Erythroblast (primary cell): Measurements from ENCODE around the gene NYAP2.

Experiments
- GATA1 ChIP-seq: IDR thresholded peaks from 2 replicates; pipeline ENCODE4 v1.6.1; 2011; ENCODE audit warnings: low read depth, mild to moderate bottlenecking, control low read depth, low read length, moderate library complexity
- POLR2A ChIP-seq: IDR thresholded peaks from 2 replicates; pipeline ENCODE4 v1.6.1; 2011; ENCODE audit warnings: mild to moderate bottlenecking, low read length

DNA sequence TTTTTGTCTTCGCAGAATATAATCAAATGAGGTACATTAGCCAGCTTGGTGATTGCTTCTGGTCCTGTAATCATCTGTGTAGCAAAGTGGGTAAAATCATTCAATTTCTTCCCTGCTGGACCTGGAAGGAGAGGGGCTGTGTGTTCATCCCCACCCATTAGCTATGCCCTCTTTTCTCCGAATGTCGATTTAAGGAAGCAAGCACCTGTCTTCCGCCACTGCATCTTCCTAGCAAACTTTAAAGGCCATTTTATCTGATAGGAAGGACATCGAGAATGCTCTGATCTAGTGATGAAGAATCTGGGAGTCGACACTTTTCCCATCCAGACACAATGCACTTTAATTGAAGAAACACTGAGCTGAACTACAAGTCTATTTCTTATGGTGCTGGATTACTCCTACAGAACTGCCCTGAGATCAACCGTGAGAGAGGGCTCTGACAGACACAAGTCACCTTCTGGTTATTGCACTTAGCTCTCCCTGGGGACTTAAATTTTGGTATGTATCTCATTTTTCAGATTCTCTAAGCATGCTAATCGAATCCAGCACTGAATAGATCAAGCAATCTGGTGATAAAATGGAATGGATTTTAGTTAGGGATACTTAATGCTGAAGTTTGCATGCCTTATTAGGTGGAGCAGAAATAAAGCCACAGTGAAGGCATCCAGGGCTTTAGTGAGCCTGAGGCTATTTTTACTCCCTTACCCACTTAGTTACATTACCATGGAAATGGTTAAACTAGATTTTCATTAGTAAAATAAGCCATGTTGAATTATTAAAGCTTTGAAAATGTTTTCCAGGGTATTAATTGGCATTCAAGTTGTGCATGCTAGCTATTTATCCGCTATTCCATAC is 1.3 kb downstream of the NYAP2 start:
- TF ChIP-seq POLR2A, result no peak
- no peak for TF ChIP-seq GATA1
